GM23338 (cell line): ENCODE measurements around the gene ATP13A4. TPM values are rescaled to one million over a fixed set of nuclear protein-coding genes. Genes with fewer than 3 reads are reported as not detected.

ENCODE experiments used
- ATAC-seq: fragments of 200-7000 bp; cut with Tn5 transposase; 3 replicates; pipeline ENCODE4 v1.9.1; 2020
- DNase-seq: peaks from one replicate; pipeline ENCODE4 v3.0.0-alpha.2; 2015; ENCODE audit warnings: low spot score
- H2AFZ ChIP-seq: fragments of 200-600 bp; sonication (generic); 2 replicates; pipeline ENCODE4 v1.8.0; 2016; ENCODE audit warnings: antibody characterized with exemption, mild to moderate bottlenecking, moderate library complexity
- H3F3A ChIP-seq: fragments of 200-600 bp; sonication (generic); replicated peaks from 2 replicates; pipeline ENCODE4 v1.8.0; 2017; ENCODE audit warnings: antibody characterized with exemption, mixed run types, low read depth
- H3K27ac ChIP-seq: fragments of 200-600 bp; sonication (generic); 2 replicates; pipeline ENCODE4 v1.6.1; 2016; ENCODE audit warnings: low read depth
- H3K27me3 ChIP-seq: fragments of 200-600 bp; sonication (generic); 2 replicates; pipeline ENCODE4 v1.8.0; 2016; ENCODE audit warnings: mild to moderate bottlenecking, mixed run types, moderate library complexity; ENCODE audit not compliant: insufficient read depth
- H3K36me3 ChIP-seq: fragments of 200-600 bp; sonication (generic); 2 replicates; pipeline ENCODE4 v1.8.0; 2016; ENCODE audit warnings: mild to moderate bottlenecking; ENCODE audit not compliant: insufficient read depth
- H3K4me1 ChIP-seq: fragments of 200-600 bp; sonication (generic); 2 replicates; pipeline ENCODE4 v1.8.0; 2016; ENCODE audit warnings: mild to moderate bottlenecking, moderate library complexity; ENCODE audit not compliant: insufficient read depth
- H3K4me2 ChIP-seq: fragments of 200-600 bp; sonication (generic); 2 replicates; pipeline ENCODE4 v1.7.1; 2017; ENCODE audit warnings: mixed run types
- H3K4me3 ChIP-seq: fragments of 200-600 bp; sonication (generic); 2 replicates; pipeline ENCODE4 v1.6.1; 2016; ENCODE audit warnings: mixed run types
- H3K79me2 ChIP-seq: fragments of 200-600 bp; sonication (generic); replicated peaks from 2 replicates; pipeline ENCODE4 v1.8.0; 2017; ENCODE audit warnings: mild to moderate bottlenecking; ENCODE audit not compliant: insufficient read depth
- H3K9me2 ChIP-seq: fragments of 200-600 bp; sonication (generic); 2 replicates; pipeline ENCODE4 v1.8.0; 2017; ENCODE audit not compliant: insufficient read depth
- H4K20me1 ChIP-seq: fragments of 200-600 bp; sonication (generic); replicated peaks from 2 replicates; pipeline ENCODE4 v1.8.0; 2017; ENCODE audit warnings: mild to moderate bottlenecking; ENCODE audit not compliant: insufficient read depth
- H3K27ac Mint-ChIP-seq: 2 replicates; pipeline ENCODE4 v1.8.0; 2020; ENCODE audit warnings: inconsistent platforms, mild to moderate bottlenecking, moderate library complexity, mixed read lengths
- H3K27me3 Mint-ChIP-seq: 3 replicates; pipeline ENCODE4 v1.8.0; 2022; ENCODE audit warnings: low read depth, mild to moderate bottlenecking, moderate library complexity, mixed read lengths, inconsistent platforms; ENCODE audit not compliant: insufficient read depth, poor library complexity
- H3K36me3 Mint-ChIP-seq: 3 replicates; pipeline ENCODE4 v1.8.0; 2021; ENCODE audit warnings: low read depth, mild to moderate bottlenecking, inconsistent platforms, moderate library complexity, mixed read lengths
- H3K4me1 Mint-ChIP-seq: 3 replicates; pipeline ENCODE4 v1.8.0; 2020; ENCODE audit warnings: mild to moderate bottlenecking, inconsistent platforms, mixed read lengths
- H3K4me3 Mint-ChIP-seq: 3 replicates; pipeline ENCODE4 v1.8.0; 2021; ENCODE audit warnings: moderate library complexity, mild to moderate bottlenecking, inconsistent platforms, mixed read lengths
- H3K9me3 Mint-ChIP-seq: 3 replicates; pipeline ENCODE4 v1.8.0; 2020; ENCODE audit warnings: moderate library complexity, mild to moderate bottlenecking, inconsistent platforms, mixed read lengths
- EZH2phosphoT487 ChIP-seq: fragments of 200-600 bp; sonication (generic); IDR thresholded peaks from one replicate; pipeline ENCODE4 v1.8.1; 2018; ENCODE audit warnings: antibody characterized with exemption; ENCODE audit not compliant: unreplicated experiment
- JUNB ChIP-seq: IDR thresholded peaks from one replicate; pipeline ENCODE4 v1.6.1; 2016; ENCODE audit warnings: antibody characterized with exemption; ENCODE audit not compliant: unreplicated experiment
- NANOG ChIP-seq: IDR thresholded peaks from 2 replicates; pipeline ENCODE4 v1.6.1; 2016; ENCODE audit warnings: antibody characterized with exemption, borderline replicate concordance
- POLR2AphosphoS5 ChIP-seq: IDR thresholded peaks from 2 replicates; pipeline ENCODE4 v1.6.1; 2016; ENCODE audit warnings: antibody characterized with exemption, low read depth
- STAT1 ChIP-seq: IDR thresholded peaks from one replicate; pipeline ENCODE4 v1.6.1; 2016; ENCODE audit warnings: antibody characterized with exemption; ENCODE audit not compliant: unreplicated experiment
- ZNF114 ChIP-seq: fragments of 250-450 bp; sonication (Bioruptor Pico); IDR thresholded peaks from 2 replicates; pipeline ENCODE4 v1.5.0; 2020; ENCODE audit warnings: mild to moderate bottlenecking, moderate library complexity
- ZNF331 ChIP-seq: fragments of 250-450 bp; sonication (Bioruptor Pico); IDR thresholded peaks from 2 replicates; pipeline ENCODE4 v1.5.0; 2020; ENCODE audit warnings: low read depth, mild to moderate bottlenecking, moderate library complexity
- polyA plus RNA-seq: library from polyadenylated mRNA; unstranded; fragments of >200 nt; fragmentation: Nextera tagmentation; extraction: Ambion mirVana; gene quantifications from 2 replicates; pipeline ENCODE4 v1.2.1, GENCODE V29; 2016
- total RNA-seq: library from RNA; depleted of rRNA; stranded (reverse); fragments of >200 nt; shearing (Covaris generic); gene quantifications from 2 replicates; pipeline ENCODE4 v1.2.3, GENCODE V29; 2014
- TF ChIP-seq, protein P1 (sequence below): IDR thresholded peaks from one replicate; pipeline ENCODE4 v1.6.1; 2018; ENCODE audit warnings: antibody characterized with exemption; ENCODE audit not compliant: unreplicated experiment
- TF ChIP-seq, protein P2 (sequence below): IDR thresholded peaks from 2 replicates; pipeline ENCODE4 v1.6.1; 2016; ENCODE audit warnings: antibody characterized with exemption
- TF ChIP-seq, protein P3 (sequence below), 2 experiments: fragments of 200-600 bp in 1 of 2; sonication (generic) in 1 of 2; conservative IDR thresholded peaks; 2 replicates each; pipeline versions ENCODE4 v1.5.1 to v1.6.1; 2016 to 2017; ENCODE audit warnings: antibody characterized with exemption in 2 of 2, low read depth in 2 of 2, mild to moderate bottlenecking in 2 of 2, moderate library complexity in 1 of 2
- TF ChIP-seq, protein P4 (sequence below): fragments of 250-450 bp; sonication (Bioruptor Pico); IDR thresholded peaks from 2 replicates; pipeline ENCODE4 v1.5.0; 2020; ENCODE audit warnings: mild to moderate bottlenecking, moderate library complexity

The ATP13A4 gene
- total and polyA plus RNA-seq, 2 experiments from 2014 or later, result not detected

DNA sequence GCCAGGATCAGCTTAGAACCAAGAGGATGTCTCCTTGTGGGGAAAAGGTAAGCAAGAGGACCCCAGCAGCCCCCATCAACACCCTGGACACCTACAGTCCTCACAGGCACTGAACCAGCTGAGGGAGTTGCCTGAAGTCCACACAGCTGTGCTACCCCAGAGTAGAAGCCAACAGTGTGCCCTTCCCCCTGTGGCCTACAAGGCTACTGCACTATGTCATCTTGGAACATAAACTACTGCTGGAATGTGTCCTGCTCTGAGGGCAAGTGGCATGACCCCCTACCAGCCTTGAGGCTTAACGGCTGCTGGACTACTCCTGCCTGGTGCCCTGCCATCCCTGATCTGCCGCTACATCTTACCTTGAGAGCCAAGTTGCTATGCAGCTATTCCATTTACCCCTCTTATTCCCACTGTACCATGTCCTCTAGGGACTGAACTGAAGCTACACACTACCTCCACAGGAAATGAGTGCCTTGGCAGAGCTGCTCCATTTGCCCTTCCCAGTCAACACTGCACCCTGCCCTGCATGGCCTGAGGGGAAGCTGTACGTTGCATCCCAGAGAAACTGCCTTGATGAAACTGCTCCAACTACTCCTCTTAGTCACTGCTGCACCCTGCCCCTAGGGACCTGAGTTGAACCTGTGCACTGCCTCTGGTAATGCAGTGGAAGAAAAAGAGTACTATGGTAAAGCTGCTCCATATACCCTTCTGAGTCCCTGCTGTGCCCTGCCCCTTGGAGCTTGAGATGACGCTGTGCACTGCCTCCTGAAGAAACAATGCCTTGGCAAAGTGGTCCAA lies 135.9 kb downstream of the ATP13A4 start:
- TF ChIP-seq, protein P1, sequence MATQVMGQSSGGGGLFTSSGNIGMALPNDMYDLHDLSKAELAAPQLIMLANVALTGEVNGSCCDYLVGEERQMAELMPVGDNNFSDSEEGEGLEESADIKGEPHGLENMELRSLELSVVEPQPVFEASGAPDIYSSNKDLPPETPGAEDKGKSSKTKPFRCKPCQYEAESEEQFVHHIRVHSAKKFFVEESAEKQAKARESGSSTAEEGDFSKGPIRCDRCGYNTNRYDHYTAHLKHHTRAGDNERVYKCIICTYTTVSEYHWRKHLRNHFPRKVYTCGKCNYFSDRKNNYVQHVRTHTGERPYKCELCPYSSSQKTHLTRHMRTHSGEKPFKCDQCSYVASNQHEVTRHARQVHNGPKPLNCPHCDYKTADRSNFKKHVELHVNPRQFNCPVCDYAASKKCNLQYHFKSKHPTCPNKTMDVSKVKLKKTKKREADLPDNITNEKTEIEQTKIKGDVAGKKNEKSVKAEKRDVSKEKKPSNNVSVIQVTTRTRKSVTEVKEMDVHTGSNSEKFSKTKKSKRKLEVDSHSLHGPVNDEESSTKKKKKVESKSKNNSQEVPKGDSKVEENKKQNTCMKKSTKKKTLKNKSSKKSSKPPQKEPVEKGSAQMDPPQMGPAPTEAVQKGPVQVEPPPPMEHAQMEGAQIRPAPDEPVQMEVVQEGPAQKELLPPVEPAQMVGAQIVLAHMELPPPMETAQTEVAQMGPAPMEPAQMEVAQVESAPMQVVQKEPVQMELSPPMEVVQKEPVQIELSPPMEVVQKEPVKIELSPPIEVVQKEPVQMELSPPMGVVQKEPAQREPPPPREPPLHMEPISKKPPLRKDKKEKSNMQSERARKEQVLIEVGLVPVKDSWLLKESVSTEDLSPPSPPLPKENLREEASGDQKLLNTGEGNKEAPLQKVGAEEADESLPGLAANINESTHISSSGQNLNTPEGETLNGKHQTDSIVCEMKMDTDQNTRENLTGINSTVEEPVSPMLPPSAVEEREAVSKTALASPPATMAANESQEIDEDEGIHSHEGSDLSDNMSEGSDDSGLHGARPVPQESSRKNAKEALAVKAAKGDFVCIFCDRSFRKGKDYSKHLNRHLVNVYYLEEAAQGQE, result no peak
- TF ChIP-seq ZNF114 (CRISPR knock-in tag), result no peak
- TF ChIP-seq POLR2AphosphoS5, result no peak
- TF ChIP-seq, protein P2, sequence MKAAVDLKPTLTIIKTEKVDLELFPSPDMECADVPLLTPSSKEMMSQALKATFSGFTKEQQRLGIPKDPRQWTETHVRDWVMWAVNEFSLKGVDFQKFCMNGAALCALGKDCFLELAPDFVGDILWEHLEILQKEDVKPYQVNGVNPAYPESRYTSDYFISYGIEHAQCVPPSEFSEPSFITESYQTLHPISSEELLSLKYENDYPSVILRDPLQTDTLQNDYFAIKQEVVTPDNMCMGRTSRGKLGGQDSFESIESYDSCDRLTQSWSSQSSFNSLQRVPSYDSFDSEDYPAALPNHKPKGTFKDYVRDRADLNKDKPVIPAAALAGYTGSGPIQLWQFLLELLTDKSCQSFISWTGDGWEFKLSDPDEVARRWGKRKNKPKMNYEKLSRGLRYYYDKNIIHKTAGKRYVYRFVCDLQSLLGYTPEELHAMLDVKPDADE, result no peak
- TF ChIP-seq STAT1, result no peak
- TF ChIP-seq NANOG, result no peak
- no peak for TF ChIP-seq ZNF331 (CRISPR knock-in tag)
- no peak for TF ChIP-seq EZH2phosphoT487
- TF ChIP-seq, protein P3, sequence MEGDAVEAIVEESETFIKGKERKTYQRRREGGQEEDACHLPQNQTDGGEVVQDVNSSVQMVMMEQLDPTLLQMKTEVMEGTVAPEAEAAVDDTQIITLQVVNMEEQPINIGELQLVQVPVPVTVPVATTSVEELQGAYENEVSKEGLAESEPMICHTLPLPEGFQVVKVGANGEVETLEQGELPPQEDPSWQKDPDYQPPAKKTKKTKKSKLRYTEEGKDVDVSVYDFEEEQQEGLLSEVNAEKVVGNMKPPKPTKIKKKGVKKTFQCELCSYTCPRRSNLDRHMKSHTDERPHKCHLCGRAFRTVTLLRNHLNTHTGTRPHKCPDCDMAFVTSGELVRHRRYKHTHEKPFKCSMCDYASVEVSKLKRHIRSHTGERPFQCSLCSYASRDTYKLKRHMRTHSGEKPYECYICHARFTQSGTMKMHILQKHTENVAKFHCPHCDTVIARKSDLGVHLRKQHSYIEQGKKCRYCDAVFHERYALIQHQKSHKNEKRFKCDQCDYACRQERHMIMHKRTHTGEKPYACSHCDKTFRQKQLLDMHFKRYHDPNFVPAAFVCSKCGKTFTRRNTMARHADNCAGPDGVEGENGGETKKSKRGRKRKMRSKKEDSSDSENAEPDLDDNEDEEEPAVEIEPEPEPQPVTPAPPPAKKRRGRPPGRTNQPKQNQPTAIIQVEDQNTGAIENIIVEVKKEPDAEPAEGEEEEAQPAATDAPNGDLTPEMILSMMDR (conservative IDR thresholded peaks at IDR 0.05; ENCODE audit: low read depth in 2 of 2), result no peak
- TF ChIP-seq, protein P4, sequence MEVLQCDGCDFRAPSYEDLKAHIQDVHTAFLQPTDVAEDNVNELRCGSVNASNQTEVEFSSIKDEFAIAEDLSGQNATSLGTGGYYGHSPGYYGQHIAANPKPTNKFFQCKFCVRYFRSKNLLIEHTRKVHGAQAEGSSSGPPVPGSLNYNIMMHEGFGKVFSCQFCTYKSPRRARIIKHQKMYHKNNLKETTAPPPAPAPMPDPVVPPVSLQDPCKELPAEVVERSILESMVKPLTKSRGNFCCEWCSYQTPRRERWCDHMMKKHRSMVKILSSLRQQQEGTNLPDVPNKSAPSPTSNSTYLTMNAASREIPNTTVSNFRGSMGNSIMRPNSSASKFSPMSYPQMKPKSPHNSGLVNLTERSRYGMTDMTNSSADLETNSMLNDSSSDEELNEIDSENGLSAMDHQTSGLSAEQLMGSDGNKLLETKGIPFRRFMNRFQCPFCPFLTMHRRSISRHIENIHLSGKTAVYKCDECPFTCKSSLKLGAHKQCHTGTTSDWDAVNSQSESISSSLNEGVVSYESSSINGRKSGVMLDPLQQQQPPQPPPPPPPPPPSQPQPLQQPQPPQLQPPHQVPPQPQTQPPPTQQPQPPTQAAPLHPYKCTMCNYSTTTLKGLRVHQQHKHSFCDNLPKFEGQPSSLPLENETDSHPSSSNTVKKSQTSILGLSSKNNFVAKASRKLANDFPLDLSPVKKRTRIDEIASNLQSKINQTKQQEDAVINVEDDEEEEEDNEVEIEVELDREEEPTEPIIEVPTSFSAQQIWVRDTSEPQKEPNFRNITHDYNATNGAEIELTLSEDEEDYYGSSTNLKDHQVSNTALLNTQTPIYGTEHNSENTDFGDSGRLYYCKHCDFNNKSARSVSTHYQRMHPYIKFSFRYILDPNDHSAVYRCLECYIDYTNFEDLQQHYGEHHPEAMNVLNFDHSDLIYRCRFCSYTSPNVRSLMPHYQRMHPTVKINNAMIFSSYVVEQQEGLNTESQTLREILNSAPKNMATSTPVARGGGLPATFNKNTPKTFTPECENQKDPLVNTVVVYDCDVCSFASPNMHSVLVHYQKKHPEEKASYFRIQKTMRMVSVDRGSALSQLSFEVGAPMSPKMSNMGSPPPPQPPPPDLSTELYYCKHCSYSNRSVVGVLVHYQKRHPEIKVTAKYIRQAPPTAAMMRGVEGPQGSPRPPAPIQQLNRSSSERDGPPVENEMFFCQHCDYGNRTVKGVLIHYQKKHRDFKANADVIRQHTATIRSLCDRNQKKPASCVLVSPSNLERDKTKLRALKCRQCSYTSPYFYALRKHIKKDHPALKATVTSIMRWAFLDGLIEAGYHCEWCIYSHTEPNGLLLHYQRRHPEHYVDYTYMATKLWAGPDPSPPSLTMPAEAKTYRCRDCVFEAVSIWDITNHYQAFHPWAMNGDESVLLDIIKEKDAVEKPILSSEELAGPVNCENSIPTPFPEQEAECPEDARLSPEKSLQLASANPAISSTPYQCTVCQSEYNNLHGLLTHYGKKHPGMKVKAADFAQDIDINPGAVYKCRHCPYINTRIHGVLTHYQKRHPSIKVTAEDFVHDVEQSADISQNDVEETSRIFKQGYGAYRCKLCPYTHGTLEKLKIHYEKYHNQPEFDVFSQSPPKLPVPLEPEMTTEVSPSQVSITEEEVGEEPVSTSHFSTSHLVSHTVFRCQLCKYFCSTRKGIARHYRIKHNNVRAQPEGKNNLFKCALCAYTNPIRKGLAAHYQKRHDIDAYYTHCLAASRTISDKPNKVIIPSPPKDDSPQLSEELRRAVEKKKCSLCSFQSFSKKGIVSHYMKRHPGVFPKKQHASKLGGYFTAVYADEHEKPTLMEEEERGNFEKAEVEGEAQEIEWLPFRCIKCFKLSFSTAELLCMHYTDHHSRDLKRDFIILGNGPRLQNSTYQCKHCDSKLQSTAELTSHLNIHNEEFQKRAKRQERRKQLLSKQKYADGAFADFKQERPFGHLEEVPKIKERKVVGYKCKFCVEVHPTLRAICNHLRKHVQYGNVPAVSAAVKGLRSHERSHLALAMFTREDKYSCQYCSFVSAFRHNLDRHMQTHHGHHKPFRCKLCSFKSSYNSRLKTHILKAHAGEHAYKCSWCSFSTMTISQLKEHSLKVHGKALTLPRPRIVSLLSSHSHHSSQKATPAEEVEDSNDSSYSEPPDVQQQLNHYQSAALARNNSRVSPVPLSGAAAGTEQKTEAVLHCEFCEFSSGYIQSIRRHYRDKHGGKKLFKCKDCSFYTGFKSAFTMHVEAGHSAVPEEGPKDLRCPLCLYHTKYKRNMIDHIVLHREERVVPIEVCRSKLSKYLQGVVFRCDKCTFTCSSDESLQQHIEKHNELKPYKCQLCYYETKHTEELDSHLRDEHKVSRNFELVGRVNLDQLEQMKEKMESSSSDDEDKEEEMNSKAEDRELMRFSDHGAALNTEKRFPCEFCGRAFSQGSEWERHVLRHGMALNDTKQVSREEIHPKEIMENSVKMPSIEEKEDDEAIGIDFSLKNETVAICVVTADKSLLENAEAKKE, result no peak
- no peak for TF ChIP-seq JUNB
- ATAC-seq (no peak), DNase-seq (no peak)
- H3K36me3 ChIP-seq, result no peaks in the 10 kb centered on the region; the same call in 1 of the 2 replicates
- H4K20me1 ChIP-seq, result no peaks in the 10 kb centered on the region
- no peak overlapping the region for H3K4me2 ChIP-seq
- Mint-ChIP-seq H3K27ac (no peak overlapping the region), H3K4me1 (peaks cover 4% of the 10 kb centered on the region; the same call in 1 of the 3 replicates), H3K27me3 (no peaks in the 10 kb centered on the region), H3K9me3 (peaks cover 44% of the 10 kb centered on the region), H3K36me3 (peaks cover 20% of the 10 kb centered on the region), H3K4me3 (no peak overlapping the region)
- no peak overlapping the region for H3K27ac ChIP-seq
- H3K4me1 ChIP-seq, result no peaks in the 10 kb centered on the region
- no peaks in the 10 kb centered on the region for H3K79me2 ChIP-seq
- no peaks in the 10 kb centered on the region; the same call in 1 of the 2 replicates for H3K9me2 ChIP-seq
- no peak overlapping the region for H2AFZ ChIP-seq
- no peak overlapping the region for H3K4me3 ChIP-seq
- no peaks in the 10 kb centered on the region for H3K27me3 ChIP-seq
- no peaks in the 10 kb centered on the region for H3F3A ChIP-seq
